WTC11 (cell line): Measurements from ENCODE around the gene HIC1.

Source experiments
- MYBL2 ChIP-seq: sonication (generic); formaldehyde crosslinking; IDR thresholded peaks from 2 replicates; pipeline ENCODE4 v1.8.1; 2023; ENCODE audit warnings: mild to moderate bottlenecking, moderate library complexity, missing genetic modification reagents
- ZNF138 ChIP-seq: sonication (generic); formaldehyde crosslinking; conservative IDR thresholded peaks from 2 replicates; pipeline ENCODE4 v1.8.1; 2022; ENCODE audit warnings: mild to moderate bottlenecking, moderate library complexity, missing genetic modification reagents
- TF ChIP-seq, protein P1 (sequence below): fragments of 200-600 bp; IDR thresholded peaks from 2 replicates; pipeline ENCODE4 v1.8.0; 2022; ENCODE audit warnings: antibody characterized with exemption

GRCh38 chr17:2083613-2084035 is 28.7 kb downstream of the HIC1 start:
- TF ChIP-seq, protein P1, sequence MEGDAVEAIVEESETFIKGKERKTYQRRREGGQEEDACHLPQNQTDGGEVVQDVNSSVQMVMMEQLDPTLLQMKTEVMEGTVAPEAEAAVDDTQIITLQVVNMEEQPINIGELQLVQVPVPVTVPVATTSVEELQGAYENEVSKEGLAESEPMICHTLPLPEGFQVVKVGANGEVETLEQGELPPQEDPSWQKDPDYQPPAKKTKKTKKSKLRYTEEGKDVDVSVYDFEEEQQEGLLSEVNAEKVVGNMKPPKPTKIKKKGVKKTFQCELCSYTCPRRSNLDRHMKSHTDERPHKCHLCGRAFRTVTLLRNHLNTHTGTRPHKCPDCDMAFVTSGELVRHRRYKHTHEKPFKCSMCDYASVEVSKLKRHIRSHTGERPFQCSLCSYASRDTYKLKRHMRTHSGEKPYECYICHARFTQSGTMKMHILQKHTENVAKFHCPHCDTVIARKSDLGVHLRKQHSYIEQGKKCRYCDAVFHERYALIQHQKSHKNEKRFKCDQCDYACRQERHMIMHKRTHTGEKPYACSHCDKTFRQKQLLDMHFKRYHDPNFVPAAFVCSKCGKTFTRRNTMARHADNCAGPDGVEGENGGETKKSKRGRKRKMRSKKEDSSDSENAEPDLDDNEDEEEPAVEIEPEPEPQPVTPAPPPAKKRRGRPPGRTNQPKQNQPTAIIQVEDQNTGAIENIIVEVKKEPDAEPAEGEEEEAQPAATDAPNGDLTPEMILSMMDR, result no peak
- TF ChIP-seq ZNF138 (CRISPR knock-in tag) (no peak), MYBL2 (no peak)
